ENCODE data around the gene XYLT1.

XYLT1 gene

GRCh38 chr16:17371299-17371698 is 99.5 kb downstream of the XYLT1 start:
- no peak for DNase-seq

- no peak for DNase-seq
Observed at GRCh38 chr16:17370731-17371285, 100.0 kb downstream of the XYLT1 start.

- no peak for DNase-seq
Observed at GRCh38 chr16:17370223-17370707, 100.5 kb downstream of the XYLT1 start.

- peak; percentile 67 to 78 for DNase-seq
Observed at GRCh38 chr16:17369421-17370222, 101.1 kb downstream of the XYLT1 start.

- no peak for DNase-seq
Observed at GRCh38 chr16:17368951-17369350, 101.8 kb downstream of the XYLT1 start.

GRCh38 chr16:17368446-17368845 is 102.3 kb downstream of the XYLT1 start:
- no peak for DNase-seq

GRCh38 chr16:17367923-17368322 is 102.8 kb downstream of the XYLT1 start:
- DNase-seq = no peak

- peak in 1 of 2 donors; percentile 56 for DNase-seq
Observed at GRCh38 chr16:17367036-17367435, 103.7 kb downstream of the XYLT1 start.

GRCh38 chr16:17366299-17366961 is 104.3 kb downstream of the XYLT1 start:
- no peak for DNase-seq

- DNase-seq = no peak
Observed at GRCh38 chr16:17365591-17366298, 105.0 kb downstream of the XYLT1 start.

GRCh38 chr16:17365211-17365541 is 105.6 kb downstream of the XYLT1 start:
- no peak for DNase-seq

- DNase-seq = no peak
Observed at GRCh38 chr16:17364319-17365210, 106.2 kb downstream of the XYLT1 start.

GRCh38 chr16:17362946-17363345 is 107.8 kb downstream of the XYLT1 start:
- no peak for DNase-seq

- no peak for DNase-seq
Observed at GRCh38 chr16:17362183-17362582, 108.6 kb downstream of the XYLT1 start.

- DNase-seq = peak; percentile 69 to 92
Observed at GRCh38 chr16:17360693-17361122, 110.1 kb downstream of the XYLT1 start.

GRCh38 chr16:17359788-17360390 is 110.9 kb downstream of the XYLT1 start:
- peak; percentile 79 to 95 for DNase-seq

- DNase-seq = no peak
Observed at GRCh38 chr16:17358846-17359245, 111.9 kb downstream of the XYLT1 start.

- DNase-seq = peak in 1 of 2 donors; percentile 66
Observed at GRCh38 chr16:17358355-17358754, 112.4 kb downstream of the XYLT1 start.

- DNase-seq = peak in 1 of 2 donors; percentile 57
Observed at GRCh38 chr16:17357307-17358062, 113.3 kb downstream of the XYLT1 start.

- no peak for DNase-seq
Observed at GRCh38 chr16:17356243-17356933, 114.4 kb downstream of the XYLT1 start.
